Astrocyte of the hippocampus (primary cell): ENCODE data around the gene STARD10.
A peak's percentile ranks its signal among the peaks of the same experiment; 100 is the strongest.

Experiments
- DNase-seq: peaks from one replicate; pipeline ENCODE4 v3.0.0; 2011; ENCODE audit warnings: low read depth, low spot score

STARD10 gene

DNA sequence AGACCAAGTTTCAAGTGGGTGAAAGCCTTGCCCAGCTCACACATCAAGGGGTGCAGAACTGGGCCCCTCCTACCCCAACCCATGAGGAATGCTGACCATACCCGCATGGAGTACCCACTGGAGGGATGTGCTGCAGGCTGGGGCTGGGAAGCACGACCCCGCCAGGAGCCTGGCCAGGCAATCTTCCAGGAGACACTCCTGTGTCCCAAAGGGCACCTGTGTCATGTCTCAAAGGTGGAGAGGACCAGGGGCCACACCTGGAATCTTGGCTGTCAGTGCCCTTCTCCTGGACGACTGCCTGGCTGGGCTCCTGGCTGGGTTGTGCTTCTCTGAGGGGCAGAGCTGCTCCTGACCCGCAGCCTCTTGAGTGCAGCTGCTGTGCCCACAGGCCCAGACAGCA is 48.3 kb downstream of the STARD10 start:
- no peak for DNase-seq

- no peak for DNase-seq
Observed at GRCh38 chr11:72744474-72744873, 49.4 kb downstream of the STARD10 start.

DNA sequence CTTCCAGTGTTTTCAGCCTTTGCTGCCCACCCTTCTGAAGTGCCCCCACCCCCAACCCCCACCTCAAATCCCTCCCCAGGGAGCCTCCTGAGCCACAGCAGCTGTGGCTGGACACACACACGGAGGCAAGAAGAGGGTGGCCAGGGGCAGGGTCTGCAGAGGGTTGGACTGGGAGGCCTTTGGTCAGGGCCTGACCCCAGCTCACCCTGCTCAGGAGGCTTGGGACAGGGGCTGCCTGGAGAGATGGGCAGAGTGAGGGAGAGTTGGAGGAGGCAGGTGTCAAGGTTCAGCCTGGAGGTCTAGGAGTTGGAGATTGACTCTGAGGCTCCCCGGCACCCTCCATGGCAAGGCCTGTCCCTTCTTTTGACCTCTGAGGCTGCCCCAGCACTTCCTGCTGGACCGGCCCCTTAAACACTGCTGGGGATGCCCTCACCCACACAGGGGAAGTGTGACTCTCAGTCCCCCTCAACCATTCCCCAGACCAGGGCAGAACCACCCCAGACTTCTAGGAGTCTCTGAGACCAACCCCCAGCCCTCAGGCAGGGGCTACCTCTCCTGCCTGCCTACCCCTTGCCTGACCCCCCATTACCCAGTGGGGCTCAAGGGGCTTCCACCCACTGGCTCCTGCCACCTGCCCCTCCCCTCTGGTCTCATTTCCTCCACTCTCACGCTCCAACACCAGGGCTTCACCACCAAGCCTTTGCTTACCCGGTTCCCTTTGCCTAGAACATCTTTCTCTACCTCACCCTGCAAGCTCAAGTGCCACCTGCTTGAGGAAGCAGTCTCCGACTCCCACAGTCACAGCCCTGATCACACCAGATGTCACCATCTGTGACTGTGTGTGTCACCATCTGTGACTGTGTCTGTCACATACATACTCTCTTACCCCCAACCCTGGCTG is 50.3 kb downstream of the STARD10 start:
- DNase-seq = no peak

GRCh38 chr11:72742513-72743320 is 51.1 kb downstream of the STARD10 start:
- no peak for DNase-seq

- DNase-seq = no peak
Observed at GRCh38 chr11:72741849-72742512, 51.9 kb downstream of the STARD10 start.

GRCh38 chr11:72741429-72741833 is 52.4 kb downstream of the STARD10 start:
- DNase-seq = no peak

- DNase-seq = no peak
Observed at GRCh38 chr11:72740562-72741428, 53.1 kb downstream of the STARD10 start.

DNA sequence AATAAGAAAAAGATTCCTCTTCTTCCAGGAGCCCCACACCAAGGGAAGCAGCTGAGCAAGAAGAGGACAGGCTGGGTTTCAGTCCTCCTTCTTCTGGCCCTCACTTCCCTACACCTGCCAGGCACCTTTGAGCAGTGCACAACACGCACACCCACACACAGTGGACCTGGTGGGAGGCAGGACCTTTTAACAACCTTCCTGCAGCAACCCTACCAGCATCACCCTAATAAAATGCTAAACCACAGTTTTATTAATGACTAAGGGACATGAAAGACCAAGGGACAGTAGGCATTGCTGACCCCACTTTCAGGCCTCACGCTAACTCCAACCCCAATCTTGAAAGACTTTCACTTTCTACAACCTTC is 53.8 kb downstream of the STARD10 start:
- DNase-seq = no peak

DNA sequence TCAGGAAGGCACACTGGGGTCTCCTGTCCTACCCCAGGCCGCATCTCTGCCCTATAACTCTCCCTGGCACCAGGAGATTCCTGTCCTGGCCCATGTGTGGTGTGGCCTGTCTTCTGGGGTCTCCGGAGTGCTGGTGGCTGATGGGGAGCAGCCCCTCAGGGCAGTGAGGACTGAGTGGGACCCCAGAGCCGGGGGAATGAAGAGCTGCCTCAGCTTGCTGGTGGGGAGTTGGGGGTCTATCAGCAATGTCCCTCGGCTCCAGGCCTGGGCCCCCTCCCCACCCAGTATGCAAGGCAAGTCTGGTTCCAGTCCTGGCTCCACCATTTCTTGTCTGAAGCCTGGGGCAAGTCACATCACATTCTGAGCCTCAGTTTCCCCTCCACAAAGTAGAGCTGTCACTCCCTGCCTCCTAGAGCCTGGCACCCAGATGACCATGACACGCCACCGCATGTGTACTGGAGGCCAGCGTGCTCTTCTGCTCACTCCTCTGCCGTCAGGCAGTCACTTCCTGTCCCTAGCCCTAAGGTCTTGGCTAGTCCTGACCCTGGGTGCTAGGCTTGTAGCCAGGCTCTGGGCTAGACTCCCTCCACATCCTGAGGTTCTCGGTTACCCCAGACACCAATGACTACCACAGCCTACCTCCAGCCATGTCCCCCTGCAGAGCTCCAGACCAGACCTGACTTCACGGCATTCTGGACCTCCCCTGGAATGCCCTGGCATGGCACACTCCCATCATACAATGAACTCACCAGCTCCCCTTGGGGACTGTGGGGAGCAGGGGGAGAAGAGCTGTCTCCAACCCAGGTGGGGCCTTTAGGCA is 54.4 kb downstream of the STARD10 start:
- no peak for DNase-seq

DNA sequence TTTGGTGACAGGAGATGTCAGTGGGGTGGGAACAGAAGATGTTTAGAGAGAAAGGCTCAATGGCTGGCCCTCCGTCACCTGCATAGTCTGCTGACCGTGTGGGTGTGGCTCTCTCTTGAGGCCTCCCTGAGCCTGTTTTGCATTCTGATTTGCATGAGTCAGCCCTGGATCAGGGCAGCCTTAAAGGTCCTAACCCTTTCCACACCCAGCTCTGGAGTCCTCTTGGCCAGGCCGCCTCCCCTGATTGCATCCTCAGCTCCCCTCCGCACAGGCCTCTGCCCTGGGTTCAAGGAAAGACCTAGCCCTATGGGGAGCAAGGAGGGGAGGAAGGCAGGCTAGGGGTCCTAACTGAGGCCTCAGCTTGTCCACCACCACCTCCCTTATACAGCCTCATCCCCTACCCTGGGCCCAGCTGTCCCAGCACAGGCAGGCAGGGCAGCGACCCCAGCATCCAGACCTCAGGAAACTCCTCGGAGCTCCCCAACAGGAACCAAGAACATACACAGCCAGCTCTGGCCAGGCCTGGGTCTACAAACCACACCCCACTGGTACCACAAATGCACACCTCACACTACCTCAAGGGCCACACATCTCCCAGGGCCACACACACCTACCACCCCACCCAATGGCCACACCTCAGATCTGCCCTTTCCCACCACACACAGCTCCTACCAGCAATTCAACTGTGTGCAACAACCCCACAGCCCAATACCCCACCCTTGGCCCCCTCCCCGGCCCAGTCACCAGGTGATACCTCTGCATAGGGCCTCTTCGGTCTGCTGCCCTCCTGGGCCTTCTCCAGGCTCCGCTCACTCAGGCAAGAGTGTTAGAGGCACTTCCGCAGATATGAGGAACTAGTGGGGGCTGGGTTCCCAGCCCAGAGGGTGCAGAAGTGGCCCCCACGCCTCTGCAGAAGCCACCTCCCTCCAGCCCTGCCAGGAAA is 55.4 kb downstream of the STARD10 start:
- no peak for DNase-seq

- no peak for DNase-seq
Observed at GRCh38 chr11:72737336-72737735, 56.5 kb downstream of the STARD10 start.

- DNase-seq = peak; percentile 31
Observed at GRCh38 chr11:72736452-72737069, 57.3 kb downstream of the STARD10 start.

- peak; percentile 22 for DNase-seq
Observed at GRCh38 chr11:72735495-72736027, 58.3 kb downstream of the STARD10 start.

- DNase-seq = no peak
Observed at GRCh38 chr11:72732329-72732728, 61.5 kb downstream of the STARD10 start.

DNA sequence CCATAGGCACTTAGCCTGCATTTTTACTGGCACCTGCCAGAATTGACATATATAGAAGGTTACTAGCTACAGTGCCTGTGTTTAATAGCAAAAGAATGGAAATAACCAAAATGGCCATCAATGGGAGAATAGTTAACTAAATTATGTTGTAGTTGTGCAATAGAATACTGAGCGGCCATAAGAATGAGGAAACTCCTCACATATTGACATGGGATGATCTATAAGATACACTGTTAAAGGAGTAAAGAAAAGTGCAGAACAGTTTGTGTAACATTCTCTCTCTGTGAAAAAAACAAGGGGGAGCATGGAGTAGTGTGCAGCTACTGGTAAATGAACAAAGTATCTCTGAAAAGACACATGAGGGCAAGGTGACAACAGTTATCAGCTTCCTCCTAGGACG is 63.1 kb downstream of the STARD10 start:
- DNase-seq = no peak

- DNase-seq = no peak
Observed at GRCh38 chr11:72730243-72730642, 63.6 kb downstream of the STARD10 start.

DNA sequence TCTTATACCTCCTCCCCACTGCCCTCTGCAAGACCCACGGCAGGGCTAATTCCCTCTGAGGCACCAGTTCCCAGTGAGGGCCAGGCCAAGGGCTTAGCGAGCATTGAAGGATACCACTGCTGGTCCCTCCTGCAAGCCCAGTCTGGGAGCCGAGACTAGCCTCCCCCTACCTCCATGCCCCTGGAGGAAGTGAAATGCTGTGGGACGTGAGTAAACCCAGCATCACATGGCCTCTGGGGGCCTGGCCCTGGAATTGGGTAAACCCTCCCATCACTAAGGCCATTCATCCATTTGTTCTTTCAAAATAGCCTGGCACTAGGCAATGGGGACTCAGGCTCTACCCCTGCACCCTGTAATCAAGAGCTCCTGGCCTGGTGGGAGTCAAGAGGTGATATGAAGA is 66.3 kb downstream of the STARD10 start:
- no peak for DNase-seq
